ENCODE measurements around the gene CYB5D1.

GRCh38 chr17:7841396-7841914 is 16.3 kb upstream of the CYB5D1 start:
- no peak for TF ChIP-seq TAF1 (IDR thresholded peaks at IDR 0.05; ENCODE audit: borderline replicate concordance, low read depth, low read length)
- peak; percentile 64 for TF ChIP-seq POLR2A (IDR thresholded peaks at IDR 0.05; ENCODE audit: low read depth, low read length)
- peak; percentile 69; the same call in 1 of the 2 replicates for TF ChIP-seq POLR2AphosphoS5 (IDR thresholded peaks at IDR 0.05; ENCODE audit: low read depth, low read length)

Data from GM12892 (cell line).